Inflammatory macrophage treated with lipopolysaccharide for 4 hours (primary cell): ENCODE data around the gene SLF2.
"Not testable (repeated sequence)": the region's sequence is repeated elsewhere in the genome, so short reads cannot be mapped to it uniquely, and the experiment has no call there.

Experiments used
- DNase-seq: peaks from one replicate; pipeline ENCODE4 v3.0.0-alpha.2; 2020

The SLF2 gene

GRCh38 chr10:100962351-100963080 is 49.8 kb downstream of the SLF2 start:
- DNase-seq, result no peak

- DNase-seq, result no peak
Observed at GRCh38 chr10:100963826-100964225, 51.1 kb downstream of the SLF2 start.

GRCh38 chr10:100965820-100966219 is 53.1 kb downstream of the SLF2 start:
- no peak for DNase-seq

- no peak for DNase-seq
Observed at GRCh38 chr10:100966887-100967286, 54.1 kb downstream of the SLF2 start.

- no peak for DNase-seq
Observed at GRCh38 chr10:100967332-100967731, 54.6 kb downstream of the SLF2 start.

GRCh38 chr10:100968062-100968736 is 55.4 kb downstream of the SLF2 start:
- DNase-seq, result no peak

GRCh38 chr10:100968863-100969186 is 56.1 kb downstream of the SLF2 start:
- no peak for DNase-seq

GRCh38 chr10:100969187-100970075 is 56.7 kb downstream of the SLF2 start, which contains the start of gene SEMA4G:
TSS of gene SEMA4G (plus strand) at chr10:100969504. CDS start at chr10:100972913, 3,409 bp downstream.
- DNase-seq, result peak; percentile 14

GRCh38 chr10:100970076-100970913 is 57.5 kb downstream of the SLF2 start:
- no peak for DNase-seq

GRCh38 chr10:100970914-100971811 is 58.4 kb downstream of the SLF2 start:
- DNase-seq, result no peak

GRCh38 chr10:100972115-100972903 is 59.5 kb downstream of the SLF2 start:
- no peak for DNase-seq

GRCh38 chr10:100972904-100973535 is 60.3 kb downstream of the SLF2 start:
- no peak for DNase-seq

- DNase-seq, result not testable (repeated sequence)
Observed at GRCh38 chr10:100975397-100975796, 62.6 kb downstream of the SLF2 start.

- DNase-seq, result no peak
Observed at GRCh38 chr10:100976906-100977305, 64.1 kb downstream of the SLF2 start.

- no peak for DNase-seq
Observed at GRCh38 chr10:100977436-100977835, 64.7 kb downstream of the SLF2 start.

GRCh38 chr10:100978121-100978900 is 65.5 kb downstream of the SLF2 start:
- no peak for DNase-seq

GRCh38 chr10:100978901-100979195 is 66.1 kb downstream of the SLF2 start:
- no peak for DNase-seq

- no peak for DNase-seq
Observed at GRCh38 chr10:100979791-100980272, 67.1 kb downstream of the SLF2 start.

GRCh38 chr10:100980311-100980710 is 67.5 kb downstream of the SLF2 start:
- DNase-seq, result no peak
